ENCODE data around the gene CEP128. TPM values are rescaled to one million over a fixed set of nuclear protein-coding genes. Genes with fewer than 3 reads are reported as not detected.

CEP128 gene
- total and polyA plus RNA-seq, 9 donors, result 2.9 to 4.9 (median 4.0) TPM

DNA sequence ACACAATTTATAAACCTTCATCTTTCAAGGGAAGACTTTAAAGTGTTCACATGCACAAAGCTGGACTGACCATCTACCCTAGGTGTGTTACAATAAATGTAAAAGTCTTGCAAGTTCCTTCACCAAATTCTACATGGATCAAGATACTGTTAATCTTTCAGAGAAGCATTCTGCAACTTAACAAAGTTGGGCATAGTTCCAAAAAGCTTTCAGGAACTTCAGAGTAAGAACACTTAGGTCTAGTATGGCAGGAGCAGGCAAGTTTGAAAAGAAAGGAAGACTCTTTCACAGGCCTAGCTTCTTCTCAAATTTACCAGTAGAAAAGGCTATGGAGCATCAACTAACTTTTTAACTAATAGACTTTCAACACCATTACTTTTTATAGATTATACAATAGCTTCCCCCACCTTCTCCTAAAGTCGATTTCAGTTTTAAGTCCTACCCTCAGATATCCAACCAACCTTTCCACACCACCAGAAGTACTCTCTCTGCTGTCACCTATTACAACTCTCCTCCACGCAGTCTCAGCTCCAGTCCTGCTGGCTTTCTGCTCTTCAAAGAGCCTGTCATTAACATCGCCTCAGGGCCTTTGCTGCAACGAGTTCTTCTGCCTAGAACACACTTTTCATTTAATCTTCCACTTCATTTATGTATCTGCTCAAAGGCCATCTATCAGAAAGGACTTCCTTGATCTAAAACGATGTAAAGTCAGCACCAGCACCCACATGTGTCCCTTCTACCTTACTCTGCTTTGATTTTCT, 333.9 kb downstream of the CEP128 start:
- Histone ChIP-seq H3K4me1 (ENCODE audit: control insufficient read depth, insufficient read depth, low read length) (no peaks in the 10 kb centered on the region), H3K36me3 (ENCODE audit: control insufficient read depth, insufficient read depth, low read length) (no peaks in the 10 kb centered on the region), H3K4me3 (ENCODE audit: low read length) (no peak overlapping the region), H3K9me3 (replicated peaks; ENCODE audit: control insufficient read depth, low read depth, low read length) (no peaks in the 10 kb centered on the region), H3K27me3 (ENCODE audit: control insufficient read depth, insufficient read depth, low read length) (no peaks in the 10 kb centered on the region), H3K27ac (ENCODE audit: low read length) (no peak overlapping the region)
- 74% methylated on average over 4 of the region's 5 CpGs for WGBS (ENCODE audit: insufficient coverage)
- DNase-seq, result no peak

DNA sequence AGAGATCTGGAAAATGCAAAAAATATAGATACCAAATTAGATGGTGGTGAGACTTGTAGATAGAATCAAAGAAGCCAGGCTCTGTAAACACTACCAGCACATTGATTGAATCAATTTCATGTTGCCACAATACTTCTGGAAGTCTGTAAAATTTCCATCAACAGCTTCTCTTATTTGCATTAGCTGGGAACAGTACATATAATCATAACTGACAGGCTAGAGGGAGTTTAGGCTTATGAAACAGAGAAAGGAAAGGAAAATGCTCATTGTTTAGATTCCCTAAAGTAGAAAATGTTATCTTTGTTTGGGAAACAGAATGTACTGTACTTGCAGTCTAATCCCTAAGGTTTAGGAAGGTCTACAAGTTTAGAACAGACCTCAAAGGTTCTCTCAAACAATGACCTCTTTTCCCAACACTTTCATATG, 335.2 kb downstream of the CEP128 start:
- Histone ChIP-seq H3K4me1 (ENCODE audit: control insufficient read depth, insufficient read depth, low read length) (no peaks in the 10 kb centered on the region), H3K27me3 (ENCODE audit: control insufficient read depth, insufficient read depth, low read length) (no peaks in the 10 kb centered on the region), H3K27ac (ENCODE audit: low read length) (no peak overlapping the region), H3K9me3 (replicated peaks; ENCODE audit: control insufficient read depth, low read depth, low read length) (no peaks in the 10 kb centered on the region), H3K36me3 (ENCODE audit: control insufficient read depth, insufficient read depth, low read length) (no peaks in the 10 kb centered on the region), H3K4me3 (ENCODE audit: low read length) (no peak overlapping the region)
- no peak for DNase-seq

DNA sequence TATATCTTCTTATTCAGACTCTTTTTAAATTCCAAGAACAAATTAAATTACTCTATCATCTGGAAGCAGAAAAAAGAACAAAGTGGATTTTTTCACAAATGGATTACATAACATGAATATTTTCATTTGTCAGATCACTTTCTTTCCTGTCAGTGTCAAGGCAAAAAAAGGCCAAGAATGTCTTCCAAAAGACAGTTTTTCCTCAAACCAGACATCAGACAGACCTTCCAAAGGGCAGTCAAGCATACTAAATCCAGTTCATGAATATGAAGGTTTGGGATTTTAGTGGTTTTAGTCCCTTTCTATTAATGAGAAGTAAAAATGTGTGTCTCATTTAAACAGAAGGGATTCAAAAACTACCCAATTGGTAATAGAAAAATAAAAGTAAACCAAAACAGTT, 336.0 kb downstream of the CEP128 start:
- H3K27ac ChIP-seq (ENCODE audit: low read length), result no peak overlapping the region
- no peak overlapping the region for H3K4me3 ChIP-seq (ENCODE audit: low read length)
- H3K9me3 ChIP-seq (replicated peaks; ENCODE audit: control insufficient read depth, low read depth, low read length), result no peaks in the 10 kb centered on the region
- no peaks in the 10 kb centered on the region for H3K4me1 ChIP-seq (ENCODE audit: control insufficient read depth, insufficient read depth, low read length)
- no peak for DNase-seq
- H3K27me3 ChIP-seq (ENCODE audit: control insufficient read depth, insufficient read depth, low read length), result no peaks in the 10 kb centered on the region
- H3K36me3 ChIP-seq (ENCODE audit: control insufficient read depth, insufficient read depth, low read length), result no peaks in the 10 kb centered on the region

DNA sequence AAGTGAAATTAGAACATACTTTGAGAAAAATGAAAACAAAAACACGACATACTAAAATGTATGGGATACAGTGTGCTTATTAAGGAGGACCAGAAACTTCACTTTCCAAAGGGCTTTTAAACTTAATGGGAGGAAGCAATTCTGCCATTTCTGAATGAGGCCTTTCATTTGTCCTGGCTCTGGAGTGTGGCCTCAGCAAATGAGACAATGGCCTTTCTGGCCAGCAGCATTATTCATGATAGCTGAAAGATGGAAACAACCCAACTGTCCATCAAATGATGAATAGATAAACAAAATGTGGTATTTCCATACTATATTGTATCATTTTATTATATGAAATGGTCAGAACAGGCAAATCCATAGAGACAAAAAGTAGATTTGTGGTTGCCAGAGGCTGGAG, 338.6 kb downstream of the CEP128 start:
- Histone ChIP-seq H3K27ac (ENCODE audit: low read length) (no peak overlapping the region), H3K4me3 (ENCODE audit: low read length) (no peak overlapping the region), H3K27me3 (ENCODE audit: control insufficient read depth, insufficient read depth, low read length) (no peaks in the 10 kb centered on the region), H3K36me3 (ENCODE audit: control insufficient read depth, insufficient read depth, low read length) (no peaks in the 10 kb centered on the region), H3K4me1 (ENCODE audit: control insufficient read depth, insufficient read depth, low read length) (no peaks in the 10 kb centered on the region), H3K9me3 (replicated peaks; ENCODE audit: control insufficient read depth, low read depth, low read length) (no peaks in the 10 kb centered on the region)
- no CpG with 5 or more reads among the region's 1 CpG for WGBS (ENCODE audit: insufficient coverage)
- no peak for DNase-seq

DNA sequence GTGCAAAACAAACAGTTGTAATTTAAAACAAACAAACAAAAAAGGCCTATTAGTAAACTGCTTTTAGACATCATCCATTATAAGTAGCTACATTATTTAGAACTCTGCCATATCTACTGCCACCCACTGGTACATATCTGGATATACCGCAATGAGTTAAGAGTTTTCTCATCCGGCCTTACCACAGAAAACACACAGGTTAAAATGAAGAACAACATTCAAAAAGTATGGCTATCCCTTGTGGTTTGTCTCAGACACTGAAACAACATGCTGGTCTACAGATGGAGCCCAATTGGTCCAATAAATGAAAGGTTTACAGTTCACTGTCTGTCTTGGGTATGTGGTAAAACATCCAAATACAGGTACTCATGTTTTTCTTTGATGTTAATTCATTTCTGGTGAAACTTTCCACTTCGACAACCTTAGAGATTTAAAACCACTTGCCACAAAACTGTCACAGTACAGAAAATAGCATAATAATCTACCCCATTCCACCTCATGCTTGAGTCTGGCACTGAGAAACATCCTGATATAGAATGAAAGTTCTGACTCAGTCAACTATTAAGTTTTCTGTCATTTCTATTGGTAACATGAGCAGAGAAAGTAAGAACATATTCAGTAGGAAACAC, 354.3 kb downstream of the CEP128 start:
- no peak overlapping the region for H3K27ac ChIP-seq (ENCODE audit: low read length)
- no peaks in the 10 kb centered on the region for H3K27me3 ChIP-seq (ENCODE audit: control insufficient read depth, insufficient read depth, low read length)
- H3K36me3 ChIP-seq (ENCODE audit: control insufficient read depth, insufficient read depth, low read length), result no peaks in the 10 kb centered on the region
- H3K4me1 ChIP-seq (ENCODE audit: control insufficient read depth, insufficient read depth, low read length), result no peaks in the 10 kb centered on the region
- DNase-seq, result peak; percentile 24
- no peak overlapping the region for H3K4me3 ChIP-seq (ENCODE audit: low read length)
- no peaks in the 10 kb centered on the region for H3K9me3 ChIP-seq (replicated peaks; ENCODE audit: control insufficient read depth, low read depth, low read length)
- WGBS (ENCODE audit: insufficient coverage), result no CpG with 5 or more reads among the region's 3 CpGs

DNA sequence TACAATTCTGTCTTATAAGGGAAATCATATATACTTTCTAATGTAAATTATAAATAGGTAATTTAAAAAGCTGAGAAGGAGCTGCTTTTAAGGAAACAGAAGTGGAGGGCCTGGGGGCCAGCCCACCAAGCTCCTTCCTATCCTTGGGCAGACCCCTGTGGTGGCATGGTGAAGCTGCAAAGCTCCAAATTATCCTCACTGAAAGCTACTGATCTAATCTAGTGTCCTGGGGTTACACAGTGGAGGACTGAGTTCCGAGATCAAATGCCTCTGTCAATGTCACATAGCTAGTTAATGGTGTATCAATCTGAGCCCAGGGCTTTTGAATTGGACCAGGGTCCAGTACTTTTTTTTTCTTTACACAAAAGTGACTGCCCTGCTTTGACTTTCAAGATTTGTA, 355.4 kb downstream of the CEP128 start:
- H3K27me3 ChIP-seq (ENCODE audit: control insufficient read depth, insufficient read depth, low read length), result no peaks in the 10 kb centered on the region
- no peak overlapping the region for H3K4me3 ChIP-seq (ENCODE audit: low read length)
- H3K9me3 ChIP-seq (replicated peaks; ENCODE audit: control insufficient read depth, low read depth, low read length), result no peaks in the 10 kb centered on the region
- H3K4me1 ChIP-seq (ENCODE audit: control insufficient read depth, insufficient read depth, low read length), result no peaks in the 10 kb centered on the region
- no peaks in the 10 kb centered on the region for H3K36me3 ChIP-seq (ENCODE audit: control insufficient read depth, insufficient read depth, low read length)
- H3K27ac ChIP-seq (ENCODE audit: low read length), result no peak overlapping the region
- 50% methylated on average over 1 of the region's 1 CpG for WGBS (ENCODE audit: insufficient coverage)
- DNase-seq, result no peak

DNA sequence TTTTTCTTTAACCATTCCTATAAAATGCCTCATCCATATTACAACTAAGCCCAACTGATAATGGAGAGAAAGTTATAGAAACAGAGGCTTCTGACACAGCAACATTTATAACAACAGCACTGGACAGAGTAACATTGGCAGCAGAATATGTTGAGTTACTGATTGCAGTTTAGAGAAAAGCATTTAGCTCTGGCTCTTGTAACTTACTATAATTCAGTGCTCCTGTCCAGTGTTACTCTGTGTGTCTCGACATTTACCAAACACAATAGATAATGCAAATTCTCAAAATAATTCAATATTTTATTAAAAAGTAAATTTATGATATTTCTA, 356.1 kb downstream of the CEP128 start:
- Histone ChIP-seq H3K27me3 (ENCODE audit: control insufficient read depth, insufficient read depth, low read length) (no peaks in the 10 kb centered on the region), H3K4me3 (ENCODE audit: low read length) (no peak overlapping the region), H3K4me1 (ENCODE audit: control insufficient read depth, insufficient read depth, low read length) (no peaks in the 10 kb centered on the region), H3K27ac (ENCODE audit: low read length) (no peak overlapping the region), H3K36me3 (ENCODE audit: control insufficient read depth, insufficient read depth, low read length) (no peaks in the 10 kb centered on the region), H3K9me3 (replicated peaks; ENCODE audit: control insufficient read depth, low read depth, low read length) (no peaks in the 10 kb centered on the region)
- no CpG with 5 or more reads among the region's 1 CpG for WGBS (ENCODE audit: insufficient coverage)
- DNase-seq, result no peak

DNA sequence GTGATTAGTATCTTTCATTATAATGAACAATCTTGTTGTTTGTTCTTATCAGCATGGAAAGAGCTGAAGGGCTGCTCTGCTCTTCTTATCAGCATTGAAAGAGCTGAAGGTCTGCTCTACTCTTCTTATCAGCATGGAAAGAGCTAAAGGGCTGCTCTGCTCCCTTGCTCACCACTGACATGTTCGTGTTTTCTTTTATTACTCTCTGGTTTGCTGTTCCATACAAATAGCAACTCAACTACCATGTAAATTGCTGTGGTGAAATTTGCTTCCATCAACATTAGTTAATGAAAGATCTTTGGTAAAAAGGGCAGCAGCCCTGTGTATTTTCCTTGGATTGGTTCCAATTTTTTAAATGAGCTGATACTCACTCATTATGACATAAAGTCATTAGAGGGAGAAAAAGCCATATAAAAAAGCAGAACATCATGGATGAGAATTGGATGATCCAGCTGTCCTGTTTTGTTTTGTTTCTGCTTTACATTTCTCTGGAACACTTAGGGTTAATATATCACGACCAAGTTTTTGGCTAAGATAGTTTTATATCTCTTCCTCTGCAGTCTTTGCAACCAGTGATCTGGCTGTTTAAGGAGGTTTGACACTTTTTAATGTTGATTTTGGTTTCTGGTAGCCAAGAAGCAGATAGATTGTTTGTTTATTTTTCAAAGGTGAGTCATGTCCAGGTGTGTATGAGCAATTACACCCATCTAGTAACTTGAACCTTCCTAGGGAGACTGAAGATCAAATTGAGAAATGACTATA, 356.6 kb downstream of the CEP128 start:
- no peaks in the 10 kb centered on the region for H3K9me3 ChIP-seq (replicated peaks; ENCODE audit: control insufficient read depth, low read depth, low read length)
- H3K27me3 ChIP-seq (ENCODE audit: control insufficient read depth, insufficient read depth, low read length), result no peaks in the 10 kb centered on the region
- WGBS (ENCODE audit: insufficient coverage), result no CpG with 5 or more reads among the region's 2 CpGs

DNA sequence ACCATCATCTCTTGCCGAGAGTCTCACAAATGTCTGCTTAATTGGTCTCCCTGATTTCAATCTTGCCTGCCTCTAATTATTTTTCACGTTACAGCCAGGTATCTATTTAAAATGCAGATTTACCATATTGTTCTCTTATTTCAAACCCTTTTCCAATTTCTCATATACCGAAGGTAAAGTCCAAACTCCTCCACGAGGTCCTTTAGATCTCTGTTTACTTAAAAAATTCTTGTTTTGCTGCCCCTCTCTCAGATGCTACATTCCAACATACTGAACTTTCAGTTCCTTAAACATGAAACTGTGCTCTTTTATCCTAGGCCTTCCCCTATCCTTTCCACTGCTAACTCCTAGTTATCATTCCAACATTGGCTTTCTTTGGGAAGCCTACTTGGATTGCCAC, 363.9 kb downstream of the CEP128 start:
- no peaks in the 10 kb centered on the region for H3K9me3 ChIP-seq (replicated peaks; ENCODE audit: control insufficient read depth, low read depth, low read length)
- 89% methylated on average over 4 of the region's 4 CpGs for WGBS (ENCODE audit: insufficient coverage)
- H3K27ac ChIP-seq (ENCODE audit: low read length), result no peak overlapping the region
- no peaks in the 10 kb centered on the region for H3K36me3 ChIP-seq (ENCODE audit: control insufficient read depth, insufficient read depth, low read length)
- DNase-seq, result no peak
- H3K4me3 ChIP-seq (ENCODE audit: low read length), result no peak overlapping the region
- no peaks in the 10 kb centered on the region for H3K4me1 ChIP-seq (ENCODE audit: control insufficient read depth, insufficient read depth, low read length)
- H3K27me3 ChIP-seq (ENCODE audit: control insufficient read depth, insufficient read depth, low read length), result no peaks in the 10 kb centered on the region

More for the DNA sequence above, 356.6 kb downstream of the CEP128 start:
- Histone ChIP-seq H3K4me3 (ENCODE audit: low read length) (no peak overlapping the region), H3K4me1 (ENCODE audit: control insufficient read depth, insufficient read depth, low read length) (no peaks in the 10 kb centered on the region), H3K36me3 (ENCODE audit: control insufficient read depth, insufficient read depth, low read length) (no peaks in the 10 kb centered on the region), H3K27ac (ENCODE audit: low read length) (no peak overlapping the region)
- DNase-seq, result no peak

DNA sequence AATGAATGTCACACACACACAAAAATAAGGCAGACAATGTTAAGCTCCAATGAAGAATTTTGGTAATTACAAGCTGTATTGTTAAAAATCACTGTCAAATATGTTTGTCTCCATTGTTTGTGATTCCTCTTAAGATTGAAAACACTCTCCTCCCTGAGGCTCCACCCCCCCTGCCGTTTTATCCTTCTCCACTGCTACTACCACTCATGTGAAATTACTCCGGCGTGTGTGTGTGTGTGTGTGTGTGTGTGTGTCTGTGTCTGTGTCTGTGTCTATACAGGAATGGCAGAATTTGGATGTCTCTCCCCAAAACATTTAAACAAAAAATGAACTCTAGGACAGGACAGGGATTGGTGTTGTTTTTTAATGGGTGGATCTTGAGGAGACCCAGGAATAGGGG, 365.1 kb downstream of the CEP128 start:
- no peaks in the 10 kb centered on the region for H3K27me3 ChIP-seq (ENCODE audit: control insufficient read depth, insufficient read depth, low read length)
- no peak overlapping the region for H3K4me3 ChIP-seq (ENCODE audit: low read length)
- no CpG with 5 or more reads among the region's 3 CpGs for WGBS (ENCODE audit: insufficient coverage)
- H3K4me1 ChIP-seq (ENCODE audit: control insufficient read depth, insufficient read depth, low read length), result no peaks in the 10 kb centered on the region
- no peak overlapping the region for H3K27ac ChIP-seq (ENCODE audit: low read length)
- H3K36me3 ChIP-seq (ENCODE audit: control insufficient read depth, insufficient read depth, low read length), result no peaks in the 10 kb centered on the region
- H3K9me3 ChIP-seq (replicated peaks; ENCODE audit: control insufficient read depth, low read depth, low read length), result no peaks in the 10 kb centered on the region
- no peak for DNase-seq
